ENCODE data around the gene FBXO47. TPM values are rescaled to one million over a fixed set of nuclear protein-coding genes. Genes with fewer than 3 reads are reported as not detected.
"Not testable (repeated sequence)": the region's sequence is repeated elsewhere in the genome, so short reads cannot be mapped to it uniquely, and the experiment has no call there.

The FBXO47 gene
- polyA plus RNA-seq, 3 donors = not detected

GRCh38 chr17:38939987-38940386 lies 27.2 kb downstream of the FBXO47 start:
- no peak overlapping the region for H3K4me2 ChIP-seq (replicated peaks; ENCODE audit: extremely low read depth, low read length, poor library complexity, severe bottlenecking)
- intact Hi-C loops (cut with micrococcal nuclease) = no loop called here
- H3K36me3 ChIP-seq (replicated peaks in 1 of 2; ENCODE audit: control insufficient read depth in 1 of 2, insufficient read depth in 2 of 2, low read length in 2 of 2) = no peaks in the 10 kb centered on the region
- DNase-seq = no peak
- H3K9me3 Mint-ChIP-seq = peaks cover 0 to 3% (median 0%) of the 10 kb centered on the region in 7 donors
- no peak for TF ChIP-seq CTCF (IDR thresholded peaks at IDR 0.05)
- peaks cover 8 to 15% of the 10 kb centered on the region in 2 donors for H3K27me3 ChIP-seq (ENCODE audit: control insufficient read depth in 2 of 2, insufficient read depth in 2 of 2, low read length in 2 of 2)
- no peak overlapping the region for H3K4me3 ChIP-seq (replicated peaks in 1 of 3; ENCODE audit: low read depth in 2 of 3, low read length in 3 of 3)
- H3K27ac Mint-ChIP-seq = no peak overlapping the region
- no peak overlapping the region for H2AFZ ChIP-seq (ENCODE audit: insufficient read depth, low read depth, low read length, poor library complexity, severe bottlenecking)
- no peak overlapping the region for H3K27ac ChIP-seq (ENCODE audit: low read depth in 1 of 2, low read length in 2 of 2)
- H3K4me1 Mint-ChIP-seq = peaks cover 13% of the 10 kb centered on the region
- H3K9ac ChIP-seq (ENCODE audit: insufficient read depth, low read length, poor library complexity, severe bottlenecking) = no peak overlapping the region
- no peaks in the 10 kb centered on the region for H3K36me3 Mint-ChIP-seq
- no peaks in the 10 kb centered on the region for H3K79me2 ChIP-seq (ENCODE audit: insufficient read depth, low read length)
- H3K4me3 Mint-ChIP-seq = no peak overlapping the region
- no peaks in the 10 kb centered on the region for H3K9me3 ChIP-seq (replicated peaks in 1 of 2; ENCODE audit: control insufficient read depth in 1 of 2, insufficient read depth in 1 of 2, low read length in 2 of 2)
- H3K27me3 Mint-ChIP-seq (ENCODE audit: low read depth in 3 of 3) = peaks cover 8 to 14% (median 9%) of the 10 kb centered on the region in 3 donors
- H3K4me1 ChIP-seq (ENCODE audit: control insufficient read depth in 1 of 2, insufficient read depth in 2 of 2, low read length in 2 of 2) = no peaks in the 10 kb centered on the region
- no peaks in the 10 kb centered on the region for H4K20me1 ChIP-seq (ENCODE audit: insufficient read depth, low read length)

GRCh38 chr17:38933962-38934361 lies 33.2 kb downstream of the FBXO47 start:
- H3K4me1 ChIP-seq (ENCODE audit: control insufficient read depth in 1 of 2, insufficient read depth in 2 of 2, low read length in 2 of 2); H3K36me3 Mint-ChIP-seq; H3K79me2 ChIP-seq (ENCODE audit: insufficient read depth, low read length); H2AFZ ChIP-seq (ENCODE audit: insufficient read depth, low read depth, low read length, poor library complexity, severe bottlenecking); H3K9ac ChIP-seq (ENCODE audit: insufficient read depth, low read length, poor library complexity, severe bottlenecking); H4K20me1 ChIP-seq (ENCODE audit: insufficient read depth, low read length); H3K4me1 Mint-ChIP-seq; H3K4me3 ChIP-seq (replicated peaks in 1 of 3; ENCODE audit: low read depth in 2 of 3, low read length in 3 of 3); H3K27ac ChIP-seq (ENCODE audit: low read depth in 1 of 2, low read length in 2 of 2); H3K36me3 ChIP-seq (replicated peaks in 1 of 2; ENCODE audit: control insufficient read depth in 1 of 2, insufficient read depth in 2 of 2, low read length in 2 of 2); intact Hi-C loops (cut with micrococcal nuclease); H3K4me3 Mint-ChIP-seq; H3K27ac Mint-ChIP-seq; DNase-seq; H3K9me3 ChIP-seq (replicated peaks in 1 of 2; ENCODE audit: control insufficient read depth in 1 of 2, insufficient read depth in 1 of 2, low read length in 2 of 2); H3K4me2 ChIP-seq (replicated peaks; ENCODE audit: extremely low read depth, low read length, poor library complexity, severe bottlenecking); H3K9me3 Mint-ChIP-seq: not testable (repeated sequence)
- peaks cover 8 to 24% of the 10 kb centered on the region in 2 donors for H3K27me3 ChIP-seq (ENCODE audit: control insufficient read depth in 2 of 2, insufficient read depth in 2 of 2, low read length in 2 of 2)
- peaks cover 8 to 19% (median 14%) of the 10 kb centered on the region in 3 donors for H3K27me3 Mint-ChIP-seq (ENCODE audit: low read depth in 3 of 3)
- 100% methylated on average over 3 of the region's 9 CpGs for WGBS (ENCODE audit: insufficient coverage)

- WGBS (ENCODE audit: insufficient coverage) = 97% methylated on average over 11 of the region's 36 CpGs
- H3K4me2 ChIP-seq (replicated peaks; ENCODE audit: extremely low read depth, low read length, poor library complexity, severe bottlenecking); H4K20me1 ChIP-seq (ENCODE audit: insufficient read depth, low read length); H3K4me3 ChIP-seq (replicated peaks in 1 of 3; ENCODE audit: low read depth in 2 of 3, low read length in 3 of 3); H3K9me3 ChIP-seq (replicated peaks in 1 of 2; ENCODE audit: control insufficient read depth in 1 of 2, insufficient read depth in 1 of 2, low read length in 2 of 2); DNase-seq; H3K27ac Mint-ChIP-seq; H3K79me2 ChIP-seq (ENCODE audit: insufficient read depth, low read length); H3K27ac ChIP-seq (ENCODE audit: low read depth in 1 of 2, low read length in 2 of 2); H3K27me3 Mint-ChIP-seq (ENCODE audit: low read depth in 3 of 3); H2AFZ ChIP-seq (ENCODE audit: insufficient read depth, low read depth, low read length, poor library complexity, severe bottlenecking); H3K9ac ChIP-seq (ENCODE audit: insufficient read depth, low read length, poor library complexity, severe bottlenecking); H3K36me3 Mint-ChIP-seq; H3K4me3 Mint-ChIP-seq; H3K36me3 ChIP-seq (replicated peaks in 1 of 2; ENCODE audit: control insufficient read depth in 1 of 2, insufficient read depth in 2 of 2, low read length in 2 of 2); intact Hi-C loops (cut with micrococcal nuclease); H3K9me3 Mint-ChIP-seq: not testable (repeated sequence)
- peaks cover 17% of the 10 kb centered on the region in 2 donors for H3K4me1 ChIP-seq (ENCODE audit: control insufficient read depth in 1 of 2, insufficient read depth in 2 of 2, low read length in 2 of 2)
- peaks cover 18% of the 10 kb centered on the region for H3K4me1 Mint-ChIP-seq
- peaks cover 2 to 14% of the 10 kb centered on the region in 2 donors for H3K27me3 ChIP-seq (ENCODE audit: control insufficient read depth in 2 of 2, insufficient read depth in 2 of 2, low read length in 2 of 2)
These were observed 36.4 kb downstream of the FBXO47 start for GRCh38 chr17:38930782-38931181.

Measured in CD14-positive monocyte (primary cell).